Right atrium auricular region (tissue), 2 donors: Measurements from ENCODE around the gene TAF1D. TPM values are rescaled to one million over a fixed set of nuclear protein-coding genes. Genes with fewer than 3 reads are reported as not detected.

Experiments
- DNase-seq: peaks from one replicate; pipeline ENCODE4 v3.0.0-alpha.2; 2019; ENCODE audit warnings: low spot score
- H3K27ac ChIP-seq, 2 donors: fragments of 200-600 bp; sonication (generic); 1 replicate in 1 of 2; 2 replicates in 1 of 2; pipeline ENCODE4 v1.5.1; 2016 to 2019
- H3K27me3 ChIP-seq, 2 donors: fragments of 200-600 bp; sonication (generic); one replicate each; pipeline versions ENCODE4 v1.5.1 to v1.6.0; 2017 to 2019
- H3K36me3 ChIP-seq: fragments of 200-600 bp; sonication (generic); one replicate; pipeline ENCODE4 v1.5.1; 2016
- H3K4me1 ChIP-seq, 2 donors: fragments of 200-600 bp; sonication (generic); one replicate each; pipeline versions ENCODE4 v1.5.1 to v1.6.0; 2017 to 2019
- H3K4me3 ChIP-seq, 2 donors: fragments of 200-600 bp; sonication (generic); 1 replicate in 1 of 2; 2 replicates in 1 of 2; pipeline ENCODE4 v1.5.1; 2017 to 2019; ENCODE audit warnings: mild to moderate bottlenecking in 1 of 2, moderate library complexity in 1 of 2
- H3K9me3 ChIP-seq, 2 donors: fragments of 200-600 bp; sonication (generic); one replicate each; pipeline ENCODE4 v1.5.1; 2019
- total RNA-seq, 2 donors: library from RNA; depleted of rRNA; stranded (reverse); fragments of >200 nt; gene quantifications; one replicate each; pipeline ENCODE4 v1.1.0, GENCODE V29; 2016
- TF ChIP-seq, protein P1 (sequence below), 2 donors: fragments of 200-600 bp; sonication (generic); IDR thresholded peaks; one replicate each; pipeline ENCODE4 v1.5.1; 2019; ENCODE audit warnings: antibody characterized with exemption in 2 of 2

The TAF1D gene
- total RNA-seq, 2 donors from 2014 or later, result 33.0 to 36.0 TPM

DNA sequence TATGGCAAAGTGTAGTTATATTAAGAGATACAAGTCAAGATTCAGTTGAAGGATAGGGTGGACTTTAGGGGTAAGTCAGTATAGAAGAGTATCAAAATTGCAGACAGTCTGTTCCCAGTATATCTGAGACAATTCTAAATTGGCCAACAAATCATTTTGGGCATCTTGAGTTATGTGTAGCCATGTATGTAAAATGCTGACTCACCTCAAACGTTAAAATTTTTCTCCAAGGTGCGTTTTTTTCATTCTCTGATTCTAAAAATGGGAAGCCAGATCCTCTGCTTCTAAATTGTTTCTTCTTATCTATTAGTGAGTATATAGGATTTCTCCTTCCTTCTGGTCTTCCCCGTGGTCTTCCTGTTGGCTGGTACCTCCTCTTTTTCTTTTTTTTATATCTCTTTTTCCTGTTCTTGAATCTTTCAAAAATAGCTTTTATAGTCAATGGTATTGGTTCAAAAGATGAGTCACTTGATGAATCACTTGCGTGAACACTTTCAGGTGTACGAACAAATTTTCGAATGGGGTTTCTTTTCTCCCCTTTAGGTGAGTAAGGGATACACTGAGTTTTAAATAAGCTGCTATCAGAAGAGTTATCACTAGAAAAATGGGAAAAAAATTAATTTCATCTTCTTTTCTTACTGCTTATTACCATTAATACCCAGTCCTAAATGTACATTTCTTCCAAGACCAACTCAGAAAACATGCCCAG is 3.2 kb downstream of the TAF1D start:
- no peak overlapping the region for H3K4me3 ChIP-seq
- no peaks in the 10 kb centered on the region for H3K9me3 ChIP-seq
- peaks cover 0 to 44% of the 10 kb centered on the region in 2 donors for H3K4me1 ChIP-seq
- no peak overlapping the region for H3K27ac ChIP-seq
- TF ChIP-seq, protein P1, sequence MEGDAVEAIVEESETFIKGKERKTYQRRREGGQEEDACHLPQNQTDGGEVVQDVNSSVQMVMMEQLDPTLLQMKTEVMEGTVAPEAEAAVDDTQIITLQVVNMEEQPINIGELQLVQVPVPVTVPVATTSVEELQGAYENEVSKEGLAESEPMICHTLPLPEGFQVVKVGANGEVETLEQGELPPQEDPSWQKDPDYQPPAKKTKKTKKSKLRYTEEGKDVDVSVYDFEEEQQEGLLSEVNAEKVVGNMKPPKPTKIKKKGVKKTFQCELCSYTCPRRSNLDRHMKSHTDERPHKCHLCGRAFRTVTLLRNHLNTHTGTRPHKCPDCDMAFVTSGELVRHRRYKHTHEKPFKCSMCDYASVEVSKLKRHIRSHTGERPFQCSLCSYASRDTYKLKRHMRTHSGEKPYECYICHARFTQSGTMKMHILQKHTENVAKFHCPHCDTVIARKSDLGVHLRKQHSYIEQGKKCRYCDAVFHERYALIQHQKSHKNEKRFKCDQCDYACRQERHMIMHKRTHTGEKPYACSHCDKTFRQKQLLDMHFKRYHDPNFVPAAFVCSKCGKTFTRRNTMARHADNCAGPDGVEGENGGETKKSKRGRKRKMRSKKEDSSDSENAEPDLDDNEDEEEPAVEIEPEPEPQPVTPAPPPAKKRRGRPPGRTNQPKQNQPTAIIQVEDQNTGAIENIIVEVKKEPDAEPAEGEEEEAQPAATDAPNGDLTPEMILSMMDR (IDR thresholded peaks at IDR 0.05), result no peak
- peaks cover 62% of the 10 kb centered on the region for H3K36me3 ChIP-seq
- DNase-seq, result no peak
- H3K27me3 ChIP-seq, result no peaks in the 10 kb centered on the region

DNA sequence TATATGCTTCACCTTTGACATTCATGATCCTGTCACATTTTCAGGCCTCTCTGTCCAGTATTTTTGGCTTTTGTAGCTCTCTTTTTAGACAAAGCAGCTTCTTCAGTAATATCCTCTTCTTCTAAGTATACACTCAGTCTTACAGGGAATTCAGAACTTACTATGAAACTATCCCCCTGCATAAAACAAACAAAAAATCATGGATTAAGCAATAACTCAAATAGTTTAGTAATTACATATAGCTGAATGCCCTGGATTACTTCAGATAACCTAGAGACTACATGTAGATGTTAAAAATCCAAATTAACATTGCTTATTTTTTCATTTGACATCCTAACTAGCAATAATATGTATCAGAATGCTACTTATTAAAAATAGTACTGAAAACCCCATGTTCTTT is 5.2 kb downstream of the TAF1D start:
- H3K27ac ChIP-seq, result no peak overlapping the region
- TF ChIP-seq, protein P1 (IDR thresholded peaks at IDR 0.05), result no peak

DNA sequence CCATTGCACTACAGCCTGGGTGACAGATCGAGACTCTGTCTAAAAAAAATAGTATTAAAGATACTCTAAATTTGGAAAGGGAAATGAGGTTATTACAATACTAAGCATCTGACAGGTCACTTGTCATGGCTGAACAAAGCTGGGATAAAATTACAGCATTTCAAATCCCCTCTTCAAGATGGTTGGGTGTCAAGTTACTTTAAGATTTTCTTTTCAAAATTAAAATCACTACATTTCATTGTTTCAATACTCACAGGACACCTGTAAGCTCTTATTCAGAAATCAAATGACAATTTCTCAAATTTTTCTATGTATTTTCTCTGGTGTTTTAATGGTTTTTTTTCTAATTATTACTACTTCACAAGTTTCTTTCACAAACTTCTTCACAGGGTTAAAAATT is 5.7 kb downstream of the TAF1D start:
- TF ChIP-seq, protein P1 (IDR thresholded peaks at IDR 0.05), result no peak
- Histone ChIP-seq H3K36me3 (peaks cover 85% of the 10 kb centered on the region), H3K27ac (no peak overlapping the region), H3K9me3 (no peaks in the 10 kb centered on the region), H3K4me1 (peaks cover 0 to 35% of the 10 kb centered on the region in 2 donors), H3K4me3 (no peak overlapping the region), H3K27me3 (no peaks in the 10 kb centered on the region)
- no peak for DNase-seq

More for the DNA sequence above, 5.2 kb downstream of the TAF1D start:
- peaks cover 0 to 35% of the 10 kb centered on the region in 2 donors for H3K4me1 ChIP-seq
- DNase-seq, result no peak
- peaks cover 80% of the 10 kb centered on the region for H3K36me3 ChIP-seq
- H3K9me3 ChIP-seq, result no peaks in the 10 kb centered on the region
- H3K4me3 ChIP-seq, result no peak overlapping the region
- no peaks in the 10 kb centered on the region for H3K27me3 ChIP-seq

- Histone ChIP-seq H3K36me3 (peaks cover 95% of the 10 kb centered on the region), H3K9me3 (no peaks in the 10 kb centered on the region), H3K27ac (no peak overlapping the region), H3K27me3 (no peaks in the 10 kb centered on the region), H3K4me1 (peaks cover 0 to 28% of the 10 kb centered on the region in 2 donors), H3K4me3 (no peak overlapping the region)
- TF ChIP-seq, protein P1 (IDR thresholded peaks at IDR 0.05), result no peak
- DNase-seq, result no peak
Observed at GRCh38 chr11:93734427-93735222, 6.7 kb downstream of the TAF1D start.

GRCh38 chr11:93733474-93733873 is 7.8 kb downstream of the TAF1D start:
- H3K36me3 ChIP-seq, result peaks cover 99% of the 10 kb centered on the region
- no peaks in the 10 kb centered on the region for H3K9me3 ChIP-seq
- DNase-seq, result no peak
- no peak overlapping the region for H3K27ac ChIP-seq
- peaks cover 0 to 18% of the 10 kb centered on the region in 2 donors for H3K4me1 ChIP-seq
- TF ChIP-seq, protein P1 (IDR thresholded peaks at IDR 0.05), result no peak
- H3K27me3 ChIP-seq, result no peaks in the 10 kb centered on the region
- no peak overlapping the region for H3K4me3 ChIP-seq
